ENCODE measurements around the gene EVI2B.
"Not testable (repeated sequence)": the region's sequence is repeated elsewhere in the genome, so short reads cannot be mapped to it uniquely, and the experiment has no call there.

The EVI2B gene

DNA sequence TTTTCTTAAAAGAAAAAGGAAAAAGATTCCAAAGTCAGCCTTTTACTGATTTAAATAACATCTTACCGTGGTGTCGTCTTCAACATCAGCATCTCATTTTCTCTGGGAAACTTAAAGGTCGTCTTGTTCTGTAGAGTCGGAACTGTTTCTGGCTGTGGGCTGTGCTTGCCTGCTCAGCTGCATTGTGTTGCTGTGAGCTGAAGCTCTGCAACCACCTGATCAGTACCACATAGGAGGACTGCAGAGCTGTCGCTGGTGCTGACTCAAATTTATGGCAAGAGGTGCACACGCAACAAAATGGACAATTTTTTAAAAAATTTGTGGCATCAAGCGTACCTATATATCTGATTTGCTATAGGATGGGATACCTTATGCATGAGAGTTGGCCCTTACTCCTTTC lies 16.8 kb downstream of the EVI2B start, which contains the start of gene OMG:
TSS of gene OMG (minus strand) at position 150 of the 400 bp plus-strand sequence. CDS start 908 bp downstream, outside the sequence.
- Histone ChIP-seq H3K4me3 (no peak within 1 kb of the TSS), H3K27me3 (ENCODE audit: low read depth) (no peaks in the 10 kb centered on the region), H3K4me1 (peaks cover 44% of the 10 kb centered on the region), H3K9me3 (no peaks in the 10 kb centered on the region), H3K36me3 (replicated peaks) (no peaks in the 10 kb centered on the region)
- in situ Hi-C loops (cut with MboI; ENCODE audit: low sequenced_read_pairs): no loop called here
- peak in 1 of 2 experiments; percentile 46 for DNase-seq (ENCODE audit: low spot score in 2 of 2)

DNA sequence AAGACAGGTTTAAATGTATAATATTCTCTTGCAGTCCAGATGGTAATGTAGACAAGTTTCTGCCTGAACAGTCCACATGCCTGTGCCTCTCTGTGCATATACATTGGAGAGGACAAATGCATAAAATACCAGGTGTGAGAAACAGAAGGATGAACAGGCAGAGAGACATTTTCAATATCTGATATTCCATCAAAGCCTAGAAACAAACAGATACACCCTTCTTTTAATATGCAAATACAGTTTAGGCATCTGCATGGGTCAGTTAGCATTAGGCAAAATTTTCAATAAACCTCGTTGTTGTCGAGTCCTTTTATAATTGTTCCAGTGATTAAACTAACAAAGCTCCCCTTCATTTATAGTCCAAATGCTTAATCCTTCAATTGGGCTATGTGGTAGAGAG lies 17.7 kb downstream of the EVI2B start:
- DNase-seq (ENCODE audit: low spot score in 2 of 2): peak in 1 of 2 experiments; percentile 95
- H3K36me3 ChIP-seq (replicated peaks): no peaks in the 10 kb centered on the region

DNA sequence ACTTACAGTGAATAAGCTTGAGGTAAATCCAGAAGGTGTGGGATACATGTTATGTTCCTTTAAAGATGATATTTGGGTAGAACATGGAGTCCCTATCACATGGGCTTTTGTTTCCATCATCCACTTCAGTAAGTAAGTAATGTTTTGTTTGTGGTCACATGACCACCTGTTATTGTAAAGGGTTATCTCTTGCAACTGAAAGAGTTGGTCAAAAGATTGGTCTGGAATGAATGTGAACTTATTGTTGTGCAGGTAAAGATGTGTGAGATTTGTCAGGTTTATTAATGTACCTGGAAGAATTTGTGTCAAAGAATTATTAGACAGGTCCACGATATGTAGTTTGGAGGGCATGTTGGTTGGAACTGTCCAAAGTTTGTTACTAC lies 18.4 kb downstream of the EVI2B start:
- H3K36me3 ChIP-seq (replicated peaks): no peaks in the 10 kb centered on the region

More for the DNA sequence above, 17.7 kb downstream of the EVI2B start:
- Histone ChIP-seq H3K9me3 (no peaks in the 10 kb centered on the region), H3K27me3 (ENCODE audit: low read depth) (no peaks in the 10 kb centered on the region), H3K4me3 (no peak overlapping the region), H3K4me1 (peaks cover 41% of the 10 kb centered on the region)
- in situ Hi-C loops (cut with MboI; ENCODE audit: low sequenced_read_pairs): no loop called here

DNA sequence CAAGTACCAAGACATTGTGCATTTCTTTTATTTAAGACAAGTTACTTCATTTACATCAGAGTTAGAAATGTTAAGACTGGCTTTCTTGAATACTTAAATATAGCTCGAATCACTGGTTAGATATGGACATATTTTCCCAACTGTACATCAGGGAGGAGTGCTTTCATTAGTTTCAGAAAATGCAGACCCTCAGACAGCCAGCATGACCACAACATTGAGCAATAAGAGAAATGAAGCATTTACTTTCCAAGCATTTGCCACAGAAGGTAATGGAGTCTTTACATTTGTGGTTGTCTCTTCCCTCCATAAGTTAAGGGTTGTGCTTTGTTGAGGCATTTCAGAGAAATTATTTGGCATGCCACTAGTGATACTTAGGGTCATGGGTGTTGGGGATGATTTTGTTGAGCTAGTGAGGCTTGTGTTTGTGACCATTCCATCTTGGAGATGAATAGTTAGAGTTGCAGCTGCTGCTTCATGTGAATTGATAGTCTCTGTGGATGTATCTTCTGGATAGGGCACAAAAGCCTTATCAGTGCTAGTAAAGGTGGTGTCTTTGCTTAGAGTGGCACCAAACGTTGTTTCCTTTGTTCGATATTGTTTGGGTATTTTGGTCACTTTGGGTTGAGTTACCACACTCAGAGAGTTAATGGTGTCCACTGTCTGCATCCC lies 18.9 kb downstream of the EVI2B start:
- Histone ChIP-seq H3K27me3 (ENCODE audit: low read depth) (no peaks in the 10 kb centered on the region), H3K4me3 (no peak overlapping the region), H3K4me1 (peaks cover 41% of the 10 kb centered on the region), H3K36me3 (replicated peaks) (no peaks in the 10 kb centered on the region), H3K9me3 (no peaks in the 10 kb centered on the region)
- DNase-seq (ENCODE audit: low spot score in 2 of 2): no peak
- in situ Hi-C loops (cut with MboI; ENCODE audit: low sequenced_read_pairs): no loop called here

More for the DNA sequence above, 18.4 kb downstream of the EVI2B start:
- in situ Hi-C loops (cut with MboI; ENCODE audit: low sequenced_read_pairs): no loop called here
- DNase-seq (ENCODE audit: low spot score in 2 of 2): no peak
- Histone ChIP-seq H3K4me3 (no peak overlapping the region), H3K4me1 (peaks cover 41% of the 10 kb centered on the region), H3K27me3 (ENCODE audit: low read depth) (no peaks in the 10 kb centered on the region), H3K9me3 (no peaks in the 10 kb centered on the region)

DNA sequence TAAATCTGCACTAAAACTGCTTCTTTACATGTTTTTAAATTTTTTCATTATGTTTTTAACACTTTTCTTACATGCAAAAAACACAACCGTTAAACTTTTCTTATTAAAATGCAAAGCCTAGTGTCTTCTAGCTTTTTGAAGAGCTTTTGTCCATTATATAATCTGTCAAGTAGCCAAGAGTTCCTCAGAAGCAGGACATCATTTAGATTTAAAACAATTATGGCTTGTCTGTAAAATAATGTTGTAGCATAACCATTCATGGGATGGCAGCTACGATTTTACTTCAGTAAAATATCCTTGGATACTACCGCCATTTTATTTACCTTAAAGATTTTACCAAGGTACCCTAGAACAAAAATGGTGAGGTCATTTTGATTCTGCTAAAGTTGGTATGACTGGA lies 19.6 kb downstream of the EVI2B start:
- Histone ChIP-seq H3K36me3 (replicated peaks) (no peaks in the 10 kb centered on the region), H3K27me3 (ENCODE audit: low read depth) (no peaks in the 10 kb centered on the region), H3K4me1 (peaks cover 41% of the 10 kb centered on the region), H3K4me3 (no peak overlapping the region), H3K9me3 (no peaks in the 10 kb centered on the region)
- DNase-seq (ENCODE audit: low spot score in 2 of 2): peak in 1 of 2 experiments; percentile 21
- in situ Hi-C loops (cut with MboI; ENCODE audit: low sequenced_read_pairs): no loop called here

DNA sequence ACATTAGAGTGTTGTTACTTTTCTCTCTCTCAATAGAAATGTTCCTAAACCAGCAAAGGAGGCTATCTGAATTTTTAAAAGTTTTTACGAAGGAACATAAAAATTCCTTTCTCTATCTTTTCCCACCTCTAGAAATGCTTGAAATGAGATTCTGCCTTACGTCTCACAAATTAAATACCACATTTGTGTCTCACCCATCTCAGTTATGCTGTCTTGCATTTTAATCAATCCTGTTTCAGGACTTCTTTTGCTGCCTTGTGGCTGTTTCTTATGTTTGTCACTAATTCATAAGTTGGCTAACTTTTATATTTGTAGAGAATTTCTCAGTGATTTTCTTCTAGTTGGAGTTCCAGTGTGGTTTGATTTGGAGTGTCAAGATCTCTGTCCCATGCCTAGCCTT lies 20.3 kb downstream of the EVI2B start:
- H3K4me1 ChIP-seq: peaks cover 41% of the 10 kb centered on the region
- no peak overlapping the region for H3K4me3 ChIP-seq
- DNase-seq (ENCODE audit: low spot score in 2 of 2): no peak
- no peaks in the 10 kb centered on the region for H3K27me3 ChIP-seq (ENCODE audit: low read depth)
- no peaks in the 10 kb centered on the region for H3K36me3 ChIP-seq (replicated peaks)
- H3K9me3 ChIP-seq: no peaks in the 10 kb centered on the region
- in situ Hi-C loops (cut with MboI; ENCODE audit: low sequenced_read_pairs): no loop called here

DNA sequence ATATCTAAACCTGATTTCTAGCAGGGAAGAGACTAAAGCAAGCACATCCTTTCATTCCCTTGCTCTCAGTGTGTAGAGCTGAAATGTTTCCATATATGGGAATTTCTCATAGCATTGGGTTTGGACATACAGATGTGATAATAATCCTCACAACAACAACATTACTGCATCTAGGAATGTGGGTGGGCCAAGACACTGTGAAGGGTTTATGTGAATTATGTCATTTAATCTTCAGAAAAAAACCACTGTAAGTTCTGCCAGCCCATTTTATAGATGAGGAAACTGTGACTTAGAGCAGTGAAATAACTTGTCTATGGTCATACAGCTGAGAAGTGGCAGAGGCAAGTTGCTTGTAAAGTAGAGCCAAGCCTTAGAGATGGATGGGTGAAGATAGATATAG lies 22.0 kb downstream of the EVI2B start:
- in situ Hi-C loops (cut with MboI; ENCODE audit: low sequenced_read_pairs): no loop called here
- Histone ChIP-seq H3K4me1 (peaks cover 35% of the 10 kb centered on the region), H3K4me3 (no peak overlapping the region), H3K27me3 (ENCODE audit: low read depth) (no peaks in the 10 kb centered on the region), H3K36me3 (replicated peaks) (no peaks in the 10 kb centered on the region), H3K9me3 (no peaks in the 10 kb centered on the region)
- no peak for DNase-seq (ENCODE audit: low spot score in 2 of 2)

DNA sequence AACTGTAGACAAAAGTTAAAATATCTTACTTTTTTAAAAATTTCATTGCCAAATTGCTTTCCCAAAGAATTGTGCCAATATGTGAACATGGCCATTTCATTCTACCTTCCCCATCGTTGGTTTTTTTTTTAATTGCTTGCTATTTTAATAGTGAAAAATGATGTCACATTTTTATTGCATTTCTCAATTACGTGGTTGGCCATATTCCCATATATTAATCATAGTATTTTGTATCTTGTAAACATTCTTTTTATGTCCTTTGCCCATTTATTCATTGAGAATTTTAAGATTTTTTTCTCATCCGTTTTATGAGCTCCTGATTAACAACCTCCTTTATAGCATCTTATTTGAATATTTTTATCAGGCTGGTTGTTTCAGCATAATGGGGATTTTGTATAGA lies 24.1 kb downstream of the EVI2B start:
- no peaks in the 10 kb centered on the region for H3K36me3 ChIP-seq (replicated peaks)
- no peaks in the 10 kb centered on the region for H3K27me3 ChIP-seq (ENCODE audit: low read depth)
- H3K4me3 ChIP-seq: no peak overlapping the region
- peaks cover 17% of the 10 kb centered on the region for H3K4me1 ChIP-seq
- DNase-seq (ENCODE audit: low spot score in 2 of 2): no peak
- in situ Hi-C loops (cut with MboI; ENCODE audit: low sequenced_read_pairs): no loop called here
- H3K9me3 ChIP-seq: no peaks in the 10 kb centered on the region

DNA sequence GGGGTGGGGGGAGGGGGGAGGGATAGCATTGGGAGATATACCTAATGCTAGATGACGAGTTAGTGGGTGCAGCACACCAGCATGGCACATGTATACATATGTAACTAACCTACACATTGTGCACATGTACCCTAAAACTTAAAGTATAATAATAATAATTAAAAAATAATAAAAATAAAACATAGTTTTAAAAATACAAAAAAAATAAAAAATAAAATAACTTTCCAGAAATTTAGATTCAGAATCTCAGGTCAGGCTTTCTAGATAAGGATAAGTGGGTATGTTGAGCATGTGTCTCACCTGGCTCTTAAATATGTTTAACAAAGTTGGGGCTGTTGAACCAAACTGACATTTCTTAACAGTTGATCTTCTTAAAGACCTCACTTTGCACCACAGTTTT lies 25.9 kb downstream of the EVI2B start:
- H3K9me3 ChIP-seq; in situ Hi-C loops (cut with MboI; ENCODE audit: low sequenced_read_pairs); H3K27me3 ChIP-seq (ENCODE audit: low read depth); DNase-seq (ENCODE audit: low spot score in 2 of 2); H3K36me3 ChIP-seq (replicated peaks); H3K4me3 ChIP-seq; H3K4me1 ChIP-seq: not testable (repeated sequence)

DNA sequence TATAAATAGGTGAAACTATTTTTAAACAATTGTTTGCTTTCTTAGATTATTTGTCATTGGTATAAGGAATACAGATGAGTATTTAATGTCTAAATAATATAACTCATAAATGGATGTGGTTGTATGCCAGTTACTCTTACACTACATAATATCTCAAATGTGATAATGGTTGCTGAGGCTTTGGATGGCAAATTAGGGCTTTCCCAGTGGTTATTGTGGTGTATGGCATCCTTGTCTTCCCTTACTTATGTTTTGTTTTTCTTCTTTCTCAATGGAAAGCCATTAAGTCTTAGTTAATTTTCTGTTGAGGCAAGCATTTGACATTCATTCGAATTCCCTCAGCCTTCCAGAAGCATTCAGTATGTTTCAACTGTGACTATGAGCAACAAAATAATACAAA lies 27.3 kb downstream of the EVI2B start:
- in situ Hi-C loops (cut with MboI; ENCODE audit: low sequenced_read_pairs): no loop called here
- no peaks in the 10 kb centered on the region for H3K4me1 ChIP-seq
- no peak for DNase-seq (ENCODE audit: low spot score in 2 of 2)
- no peaks in the 10 kb centered on the region for H3K9me3 ChIP-seq
- no peaks in the 10 kb centered on the region for H3K27me3 ChIP-seq (ENCODE audit: low read depth)
- no peak overlapping the region for H3K4me3 ChIP-seq
- no peaks in the 10 kb centered on the region for H3K36me3 ChIP-seq (replicated peaks)

DNA sequence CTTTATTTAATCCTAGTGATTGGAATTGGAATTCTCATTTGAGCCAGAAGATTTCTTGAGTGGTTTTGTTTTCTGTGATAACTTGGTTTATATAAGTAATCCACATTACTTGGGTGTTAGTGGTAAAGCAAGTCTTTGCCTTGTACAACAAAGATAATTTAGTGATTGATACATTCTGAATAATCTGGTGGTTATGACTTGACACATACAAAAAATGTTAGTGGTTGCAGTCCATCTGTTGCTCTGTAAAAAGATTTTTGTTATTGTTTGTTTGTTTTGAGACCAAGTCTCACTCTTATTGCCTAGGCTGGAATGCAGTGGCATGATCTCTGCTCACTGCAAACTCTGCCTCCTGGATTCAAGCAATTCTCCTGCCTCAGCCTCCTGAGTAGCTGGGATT lies 30.0 kb downstream of the EVI2B start:
- no peaks in the 10 kb centered on the region for H3K27me3 ChIP-seq (ENCODE audit: low read depth)

DNA sequence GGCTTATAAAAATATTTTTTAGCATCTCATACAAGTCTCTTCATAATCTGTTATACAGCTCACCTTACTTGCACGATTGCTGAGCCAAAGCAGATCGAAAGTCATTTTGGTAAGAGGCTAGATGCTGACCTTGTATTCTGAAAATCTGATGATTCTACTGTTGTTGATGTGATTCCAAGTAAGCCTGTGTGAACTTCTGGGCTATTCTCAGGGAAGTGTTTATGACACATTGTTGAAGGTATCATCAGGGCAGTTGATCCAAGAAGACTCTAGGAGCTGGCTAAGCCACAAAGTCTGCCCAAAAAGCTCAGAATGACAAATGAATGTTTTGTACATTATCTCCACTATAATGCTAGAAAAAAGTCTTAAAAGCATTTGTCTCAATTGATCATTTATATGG lies 32.8 kb downstream of the EVI2B start:
- no peaks in the 10 kb centered on the region for H3K9me3 ChIP-seq
- in situ Hi-C loops (cut with MboI; ENCODE audit: low sequenced_read_pairs): no loop called here
- peaks cover 12% of the 10 kb centered on the region for H3K4me1 ChIP-seq
- H3K4me3 ChIP-seq: no peak overlapping the region
- DNase-seq (ENCODE audit: low spot score in 2 of 2): no peak
- H3K36me3 ChIP-seq (replicated peaks): 0 out of 2 replicates have a peak, but pooled peaks cover 4% of the 10 kb centered on the region
- no peaks in the 10 kb centered on the region for H3K27me3 ChIP-seq (ENCODE audit: low read depth)

More for the DNA sequence above, 30.0 kb downstream of the EVI2B start:
- Histone ChIP-seq H3K36me3 (replicated peaks) (no peaks in the 10 kb centered on the region), H3K4me3 (no peak overlapping the region), H3K9me3 (no peaks in the 10 kb centered on the region), H3K4me1 (peaks cover 10% of the 10 kb centered on the region)
- in situ Hi-C loops (cut with MboI; ENCODE audit: low sequenced_read_pairs): no loop called here
- no peak for DNase-seq (ENCODE audit: low spot score in 2 of 2)

DNA sequence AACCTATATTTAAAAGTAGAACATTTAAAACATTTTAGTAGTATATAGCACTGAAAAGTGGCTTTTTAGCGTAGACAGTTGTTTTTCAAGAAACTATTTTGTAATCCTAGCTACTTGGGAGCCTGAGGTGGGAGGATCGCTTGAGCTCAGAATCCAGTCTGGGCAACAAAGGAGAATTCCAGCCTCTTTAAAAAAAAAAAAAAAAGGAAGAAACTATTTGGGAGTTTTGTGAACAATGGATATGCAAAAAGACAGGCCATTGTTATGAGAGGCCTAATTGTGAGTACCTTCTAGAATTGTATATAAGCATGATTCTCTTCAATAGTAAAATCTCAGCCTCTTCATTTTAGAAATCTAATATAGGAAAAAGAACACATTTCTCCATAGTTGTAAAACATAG lies 34.5 kb downstream of the EVI2B start:
- Histone ChIP-seq H3K36me3 (replicated peaks) (0 out of 2 replicates have a peak, but pooled peaks cover 4% of the 10 kb centered on the region), H3K9me3 (no peaks in the 10 kb centered on the region), H3K4me1 (peaks cover 12% of the 10 kb centered on the region), H3K27me3 (ENCODE audit: low read depth) (no peaks in the 10 kb centered on the region), H3K4me3 (no peak overlapping the region)
- in situ Hi-C loops (cut with MboI; ENCODE audit: low sequenced_read_pairs): no loop called here
- peak; percentile 24 to 62 for DNase-seq (ENCODE audit: low spot score in 2 of 2)

DNA sequence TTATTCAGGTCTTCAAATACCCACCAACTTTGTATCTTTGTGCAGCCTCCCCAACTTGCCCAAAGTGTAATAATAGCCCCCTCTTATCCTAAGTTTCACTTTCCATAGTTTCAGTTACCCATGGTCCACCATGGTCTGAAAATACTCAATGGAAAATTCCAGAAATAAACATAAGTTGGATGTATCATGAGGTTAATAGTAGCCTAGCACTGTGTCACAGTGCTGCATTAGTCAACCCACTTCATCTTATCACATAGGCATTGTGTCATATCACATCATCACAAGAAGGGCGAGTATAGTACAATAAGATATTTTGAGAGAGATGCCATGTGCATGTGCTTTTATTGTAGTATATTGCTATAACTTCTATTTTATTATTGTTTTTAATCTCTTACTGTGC lies 38.7 kb downstream of the EVI2B start:
- H3K4me3 ChIP-seq: no peak overlapping the region
- in situ Hi-C loops (cut with MboI; ENCODE audit: low sequenced_read_pairs): no loop called here
- H3K27me3 ChIP-seq (ENCODE audit: low read depth): no peaks in the 10 kb centered on the region
- peaks cover 12% of the 10 kb centered on the region for H3K4me1 ChIP-seq
- peaks cover 8% of the 10 kb centered on the region for H3K36me3 ChIP-seq (replicated peaks)
- no peak for DNase-seq (ENCODE audit: low spot score in 2 of 2)
- H3K9me3 ChIP-seq: no peaks in the 10 kb centered on the region

DNA sequence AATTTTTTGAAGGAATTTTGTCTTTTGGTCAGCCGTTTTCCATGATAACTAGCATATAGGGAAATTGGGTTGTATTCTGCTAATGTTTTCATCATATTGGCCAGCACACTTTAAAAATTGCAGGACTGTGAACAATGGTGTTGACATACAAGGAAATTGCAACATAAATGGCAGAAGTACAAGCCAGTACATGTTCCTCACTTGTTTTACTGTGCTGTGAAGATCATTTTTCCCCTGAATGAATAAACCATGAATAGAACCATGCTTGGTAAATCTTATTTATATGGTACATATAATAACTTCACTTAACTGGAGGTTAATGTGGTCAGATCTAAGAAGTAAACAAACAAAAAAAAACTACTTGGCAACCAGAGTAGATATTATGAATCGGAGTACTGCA lies 39.6 kb downstream of the EVI2B start:
- Histone ChIP-seq H3K27me3 (ENCODE audit: low read depth) (no peaks in the 10 kb centered on the region), H3K4me3 (no peak overlapping the region), H3K36me3 (replicated peaks) (peaks cover 10% of the 10 kb centered on the region), H3K4me1 (peaks cover 15% of the 10 kb centered on the region), H3K9me3 (no peaks in the 10 kb centered on the region)
- no peak for DNase-seq (ENCODE audit: low spot score in 2 of 2)
- in situ Hi-C loops (cut with MboI; ENCODE audit: low sequenced_read_pairs): no loop called here

All from HAP-1 (cell line).